GM23338 (cell line): ENCODE results near the gene FNIP2. TPM values are rescaled to one million over a fixed set of nuclear protein-coding genes. Genes with fewer than 3 reads are reported as not detected.

Source experiments
- ATAC-seq: fragments of 200-7000 bp; cut with Tn5 transposase; 3 replicates; pipeline ENCODE4 v1.9.1; 2020
- DNase-seq: peaks from one replicate; pipeline ENCODE4 v3.0.0-alpha.2; 2015; ENCODE audit warnings: low spot score
- H2AFZ ChIP-seq: fragments of 200-600 bp; sonication (generic); 2 replicates; pipeline ENCODE4 v1.8.0; 2016; ENCODE audit warnings: antibody characterized with exemption, mild to moderate bottlenecking, moderate library complexity
- H3F3A ChIP-seq: fragments of 200-600 bp; sonication (generic); replicated peaks from 2 replicates; pipeline ENCODE4 v1.8.0; 2017; ENCODE audit warnings: antibody characterized with exemption, mixed run types, low read depth
- H3K27ac ChIP-seq: fragments of 200-600 bp; sonication (generic); 2 replicates; pipeline ENCODE4 v1.6.1; 2016; ENCODE audit warnings: low read depth
- H3K27me3 ChIP-seq: fragments of 200-600 bp; sonication (generic); 2 replicates; pipeline ENCODE4 v1.8.0; 2016; ENCODE audit warnings: mild to moderate bottlenecking, mixed run types, moderate library complexity; ENCODE audit not compliant: insufficient read depth
- H3K36me3 ChIP-seq: fragments of 200-600 bp; sonication (generic); 2 replicates; pipeline ENCODE4 v1.8.0; 2016; ENCODE audit warnings: mild to moderate bottlenecking; ENCODE audit not compliant: insufficient read depth
- H3K4me1 ChIP-seq: fragments of 200-600 bp; sonication (generic); 2 replicates; pipeline ENCODE4 v1.8.0; 2016; ENCODE audit warnings: mild to moderate bottlenecking, moderate library complexity; ENCODE audit not compliant: insufficient read depth
- H3K4me2 ChIP-seq: fragments of 200-600 bp; sonication (generic); 2 replicates; pipeline ENCODE4 v1.7.1; 2017; ENCODE audit warnings: mixed run types
- H3K4me3 ChIP-seq: fragments of 200-600 bp; sonication (generic); 2 replicates; pipeline ENCODE4 v1.6.1; 2016; ENCODE audit warnings: mixed run types
- H3K79me2 ChIP-seq: fragments of 200-600 bp; sonication (generic); replicated peaks from 2 replicates; pipeline ENCODE4 v1.8.0; 2017; ENCODE audit warnings: mild to moderate bottlenecking; ENCODE audit not compliant: insufficient read depth
- H3K9me2 ChIP-seq: fragments of 200-600 bp; sonication (generic); 2 replicates; pipeline ENCODE4 v1.8.0; 2017; ENCODE audit not compliant: insufficient read depth
- H4K20me1 ChIP-seq: fragments of 200-600 bp; sonication (generic); replicated peaks from 2 replicates; pipeline ENCODE4 v1.8.0; 2017; ENCODE audit warnings: mild to moderate bottlenecking; ENCODE audit not compliant: insufficient read depth
- H3K27ac Mint-ChIP-seq: 2 replicates; pipeline ENCODE4 v1.8.0; 2020; ENCODE audit warnings: inconsistent platforms, mild to moderate bottlenecking, moderate library complexity, mixed read lengths
- H3K27me3 Mint-ChIP-seq: 3 replicates; pipeline ENCODE4 v1.8.0; 2022; ENCODE audit warnings: low read depth, mild to moderate bottlenecking, moderate library complexity, mixed read lengths, inconsistent platforms; ENCODE audit not compliant: insufficient read depth, poor library complexity
- H3K36me3 Mint-ChIP-seq: 3 replicates; pipeline ENCODE4 v1.8.0; 2021; ENCODE audit warnings: low read depth, mild to moderate bottlenecking, inconsistent platforms, moderate library complexity, mixed read lengths
- H3K4me1 Mint-ChIP-seq: 3 replicates; pipeline ENCODE4 v1.8.0; 2020; ENCODE audit warnings: mild to moderate bottlenecking, inconsistent platforms, mixed read lengths
- H3K4me3 Mint-ChIP-seq: 3 replicates; pipeline ENCODE4 v1.8.0; 2021; ENCODE audit warnings: moderate library complexity, mild to moderate bottlenecking, inconsistent platforms, mixed read lengths
- H3K9me3 Mint-ChIP-seq: 3 replicates; pipeline ENCODE4 v1.8.0; 2020; ENCODE audit warnings: moderate library complexity, mild to moderate bottlenecking, inconsistent platforms, mixed read lengths
- CREB1 ChIP-seq: fragments of 250-450 bp; sonication (Bioruptor Pico); IDR thresholded peaks from 2 replicates; pipeline ENCODE4 v1.5.0; 2020; ENCODE audit warnings: low read depth, mild to moderate bottlenecking, moderate library complexity
- CTCF ChIP-seq, 2 experiments: fragments of 200-600 bp in 1 of 2; sonication (generic) in 1 of 2; conservative IDR thresholded peaks; 2 replicates each; pipeline versions ENCODE4 v1.5.1 to v1.6.1; 2016 to 2017; ENCODE audit warnings: antibody characterized with exemption in 2 of 2, low read depth in 2 of 2, mild to moderate bottlenecking in 2 of 2, moderate library complexity in 1 of 2
- ETS1 ChIP-seq: IDR thresholded peaks from 2 replicates; pipeline ENCODE4 v1.6.1; 2016; ENCODE audit warnings: antibody characterized with exemption
- EZH2 ChIP-seq: fragments of 200-600 bp; sonication (generic); IDR thresholded peaks from one replicate; pipeline ENCODE4 v1.8.0; 2017; ENCODE audit warnings: antibody characterized with exemption, mild to moderate bottlenecking, low read depth; ENCODE audit not compliant: unreplicated experiment
- EZH2phosphoT487 ChIP-seq: fragments of 200-600 bp; sonication (generic); IDR thresholded peaks from one replicate; pipeline ENCODE4 v1.8.1; 2018; ENCODE audit warnings: antibody characterized with exemption; ENCODE audit not compliant: unreplicated experiment
- JUNB ChIP-seq: IDR thresholded peaks from one replicate; pipeline ENCODE4 v1.6.1; 2016; ENCODE audit warnings: antibody characterized with exemption; ENCODE audit not compliant: unreplicated experiment
- NANOG ChIP-seq: IDR thresholded peaks from 2 replicates; pipeline ENCODE4 v1.6.1; 2016; ENCODE audit warnings: antibody characterized with exemption, borderline replicate concordance
- POLR2AphosphoS5 ChIP-seq: IDR thresholded peaks from 2 replicates; pipeline ENCODE4 v1.6.1; 2016; ENCODE audit warnings: antibody characterized with exemption, low read depth
- REST ChIP-seq: IDR thresholded peaks from one replicate; pipeline ENCODE4 v1.6.1; 2018; ENCODE audit warnings: antibody characterized with exemption; ENCODE audit not compliant: unreplicated experiment
- STAT1 ChIP-seq: IDR thresholded peaks from one replicate; pipeline ENCODE4 v1.6.1; 2016; ENCODE audit warnings: antibody characterized with exemption; ENCODE audit not compliant: unreplicated experiment
- ZNF114 ChIP-seq: fragments of 250-450 bp; sonication (Bioruptor Pico); IDR thresholded peaks from 2 replicates; pipeline ENCODE4 v1.5.0; 2020; ENCODE audit warnings: mild to moderate bottlenecking, moderate library complexity
- ZNF331 ChIP-seq: fragments of 250-450 bp; sonication (Bioruptor Pico); IDR thresholded peaks from 2 replicates; pipeline ENCODE4 v1.5.0; 2020; ENCODE audit warnings: low read depth, mild to moderate bottlenecking, moderate library complexity
- ZNF462 ChIP-seq: fragments of 250-450 bp; sonication (Bioruptor Pico); IDR thresholded peaks from 2 replicates; pipeline ENCODE4 v1.5.0; 2020; ENCODE audit warnings: mild to moderate bottlenecking, moderate library complexity
- polyA plus RNA-seq: library from polyadenylated mRNA; unstranded; fragments of >200 nt; fragmentation: Nextera tagmentation; extraction: Ambion mirVana; gene quantifications from 2 replicates; pipeline ENCODE4 v1.2.1, GENCODE V29; 2016
- total RNA-seq: library from RNA; depleted of rRNA; stranded (reverse); fragments of >200 nt; shearing (Covaris generic); gene quantifications from 2 replicates; pipeline ENCODE4 v1.2.3, GENCODE V29; 2014

Gene FNIP2
- total and polyA plus RNA-seq, 2 experiments from 2014 or later = 2.7 to 17.2 TPM

- Mint-ChIP-seq H3K36me3 (peaks cover 15% of the 10 kb centered on the region), H3K4me1 (peaks cover 16% of the 10 kb centered on the region), H3K4me3 (no peak overlapping the region), H3K27ac (no peak overlapping the region), H3K27me3 (peaks cover 4% of the 10 kb centered on the region), H3K9me3 (peaks cover 3% of the 10 kb centered on the region; the same call in 1 of the 3 replicates)
- Histone ChIP-seq H4K20me1 (no peaks in the 10 kb centered on the region), H3K9me2 (no peaks in the 10 kb centered on the region), H3F3A (no peaks in the 10 kb centered on the region), H3K36me3 (no peaks in the 10 kb centered on the region), H2AFZ (no peak overlapping the region), H3K79me2 (no peaks in the 10 kb centered on the region), H3K4me2 (no peak overlapping the region), H3K4me3 (no peak overlapping the region), H3K27me3 (no peaks in the 10 kb centered on the region), H3K4me1 (peaks cover 13% of the 10 kb centered on the region; the same call in 1 of the 2 replicates), H3K27ac (no peak overlapping the region)
- DNase-seq (no peak), ATAC-seq (no peak)
- TF ChIP-seq EZH2 (no peak), ZNF331 (CRISPR knock-in tag) (no peak), JUNB (no peak), POLR2AphosphoS5 (no peak), NANOG (no peak), ZNF114 (CRISPR knock-in tag) (no peak), CTCF (conservative IDR thresholded peaks at IDR 0.05; ENCODE audit: low read depth in 2 of 2) (no peak), ETS1 (no peak), EZH2phosphoT487 (no peak), ZNF462 (CRISPR knock-in tag) (no peak), CREB1 (CRISPR knock-in tag) (no peak), REST (no peak), STAT1 (no peak)
Observed at GRCh38 chr4:158904815-158905214, 136.0 kb downstream of the FNIP2 start.
